BE2C (cell line): ENCODE data around the gene KIAA1671.

Experiments
- DNase-seq: peaks from one replicate; pipeline ENCODE4 v3.0.0-alpha.2; 2020
- H3K27me3 ChIP-seq: fragments of 250-450 bp; sonication (Bioruptor Pico); 2 replicates; pipeline ENCODE4 v1.5.1; 2020; ENCODE audit warnings: mild to moderate bottlenecking
- H3K36me3 ChIP-seq: fragments of 250-450 bp; sonication (Bioruptor Pico); 2 replicates; pipeline ENCODE4 v1.5.1; 2020; ENCODE audit warnings: mild to moderate bottlenecking
- H3K4me1 ChIP-seq: fragments of 250-450 bp; sonication (Bioruptor Pico); 2 replicates; pipeline ENCODE4 v1.5.1; 2020
- H3K4me3 ChIP-seq: 2 replicates; pipeline ENCODE4 v1.5.1; 2011; ENCODE audit warnings: low read depth, low read length
- H3K9me3 ChIP-seq: fragments of 250-450 bp; sonication (Bioruptor Pico); 2 replicates; pipeline ENCODE4 v1.5.1; 2020
- CTCF ChIP-seq: IDR thresholded peaks from 2 replicates; pipeline ENCODE4 v1.5.1; 2012; ENCODE audit warnings: mild to moderate bottlenecking, low read depth, low read length

KIAA1671 gene

GRCh38 chr22:24965822-24966626 lies 13.5 kb downstream of the KIAA1671 start:
- Histone ChIP-seq H3K4me1 (peaks cover 14% of the 10 kb centered on the region), H3K4me3 (no peak overlapping the region), H3K27me3 (no peaks in the 10 kb centered on the region), H3K9me3 (no peaks in the 10 kb centered on the region), H3K36me3 (no peaks in the 10 kb centered on the region)
- DNase-seq: no peak
- TF ChIP-seq CTCF: no peak

DNA sequence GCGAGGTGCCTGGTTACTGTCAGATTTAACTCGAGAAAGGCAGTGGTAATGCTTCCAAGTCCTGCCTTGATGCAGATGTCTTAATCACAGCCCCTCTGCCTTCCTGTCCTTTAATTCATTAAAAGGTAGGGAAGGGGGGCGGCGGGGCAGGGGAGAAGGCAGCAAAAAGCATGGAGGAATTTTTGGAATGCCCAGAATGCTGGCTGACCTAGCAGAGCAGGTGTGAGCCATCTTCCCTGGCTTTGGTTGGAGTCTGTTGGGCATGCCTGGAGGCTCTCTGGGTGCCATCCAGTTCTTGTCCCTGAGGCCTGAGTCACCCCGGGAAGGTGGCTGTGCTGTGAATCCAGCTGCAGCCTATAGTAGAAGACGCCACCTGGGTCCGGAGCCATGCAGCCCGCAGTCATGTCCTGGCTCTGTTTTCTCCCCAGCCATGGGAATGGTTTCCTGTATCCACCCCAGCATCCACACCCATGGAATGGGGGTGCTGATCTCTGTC lies 15.6 kb downstream of the KIAA1671 start:
- Histone ChIP-seq H3K4me1 (peaks cover 14% of the 10 kb centered on the region), H3K27me3 (no peaks in the 10 kb centered on the region), H3K4me3 (no peak overlapping the region), H3K36me3 (no peaks in the 10 kb centered on the region), H3K9me3 (no peaks in the 10 kb centered on the region)
- TF ChIP-seq CTCF: no peak
- DNase-seq: peak; percentile 46

DNA sequence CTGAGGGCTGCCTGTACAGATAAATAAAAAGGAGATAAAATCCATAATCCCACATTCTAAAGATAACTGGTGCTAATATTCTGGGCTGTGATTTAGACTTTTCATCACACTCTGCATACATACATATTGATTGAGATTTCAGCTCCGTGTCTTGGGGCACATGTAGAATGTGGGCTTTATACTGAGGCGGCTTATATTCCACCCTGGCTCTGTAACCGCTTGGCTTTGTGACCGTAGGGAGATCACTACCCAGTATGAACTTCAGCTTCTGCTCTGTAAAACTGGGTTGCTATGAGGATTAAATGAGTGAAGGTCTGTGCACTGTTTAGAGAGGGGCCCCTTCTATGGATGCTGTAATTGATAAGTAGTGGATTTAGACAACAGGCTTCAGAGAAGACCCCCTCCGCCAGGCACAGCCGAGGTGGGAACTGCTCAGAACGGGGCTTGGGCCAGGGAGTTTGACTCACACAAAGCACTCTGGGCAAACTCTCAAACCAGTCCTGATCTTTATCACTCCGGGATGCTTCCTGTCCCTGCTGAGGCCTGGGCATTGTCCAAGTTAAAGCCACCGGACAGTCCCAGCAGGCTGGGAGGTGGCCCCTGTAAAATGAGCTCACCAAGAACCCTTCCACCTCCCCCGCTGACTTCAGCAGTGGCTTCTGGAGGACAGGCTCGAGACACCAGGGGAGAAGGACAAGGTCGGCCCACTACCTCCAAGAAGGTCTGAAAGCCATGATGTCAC lies 17.2 kb downstream of the KIAA1671 start:
- Histone ChIP-seq H3K4me1 (peaks cover 14% of the 10 kb centered on the region), H3K36me3 (no peaks in the 10 kb centered on the region), H3K27me3 (no peaks in the 10 kb centered on the region), H3K4me3 (no peak overlapping the region), H3K9me3 (no peaks in the 10 kb centered on the region)
- DNase-seq: peak; percentile 85
- no peak for TF ChIP-seq CTCF

GRCh38 chr22:24972369-24972768 lies 19.9 kb downstream of the KIAA1671 start:
- TF ChIP-seq CTCF: no peak
- Histone ChIP-seq H3K4me3 (no peak overlapping the region), H3K4me1 (peaks cover 34% of the 10 kb centered on the region), H3K36me3 (no peaks in the 10 kb centered on the region), H3K9me3 (no peaks in the 10 kb centered on the region), H3K27me3 (no peaks in the 10 kb centered on the region)
- DNase-seq: no peak

- H3K9me3 ChIP-seq: no peaks in the 10 kb centered on the region
- H3K27me3 ChIP-seq: no peaks in the 10 kb centered on the region
- H3K4me3 ChIP-seq: no peak overlapping the region
- H3K36me3 ChIP-seq: no peaks in the 10 kb centered on the region
- DNase-seq: no peak
- peaks cover 38% of the 10 kb centered on the region for H3K4me1 ChIP-seq
- no peak for TF ChIP-seq CTCF
These were observed 21.4 kb downstream of the KIAA1671 start for GRCh38 chr22:24973872-24974271.

GRCh38 chr22:24975125-24975640 lies 22.7 kb downstream of the KIAA1671 start:
- Histone ChIP-seq H3K27me3 (no peaks in the 10 kb centered on the region), H3K4me3 (no peak overlapping the region), H3K4me1 (peaks cover 28% of the 10 kb centered on the region), H3K36me3 (no peaks in the 10 kb centered on the region), H3K9me3 (no peaks in the 10 kb centered on the region)
- TF ChIP-seq CTCF: no peak
- DNase-seq: no peak
